ENCODE data around the gene EXOC4. TPM values are rescaled to one million over a fixed set of nuclear protein-coding genes. Genes with fewer than 3 reads are reported as not detected.

Gene EXOC4
- polyA plus RNA-seq, 2 donors = 11.1 to 19.0 TPM

DNA sequence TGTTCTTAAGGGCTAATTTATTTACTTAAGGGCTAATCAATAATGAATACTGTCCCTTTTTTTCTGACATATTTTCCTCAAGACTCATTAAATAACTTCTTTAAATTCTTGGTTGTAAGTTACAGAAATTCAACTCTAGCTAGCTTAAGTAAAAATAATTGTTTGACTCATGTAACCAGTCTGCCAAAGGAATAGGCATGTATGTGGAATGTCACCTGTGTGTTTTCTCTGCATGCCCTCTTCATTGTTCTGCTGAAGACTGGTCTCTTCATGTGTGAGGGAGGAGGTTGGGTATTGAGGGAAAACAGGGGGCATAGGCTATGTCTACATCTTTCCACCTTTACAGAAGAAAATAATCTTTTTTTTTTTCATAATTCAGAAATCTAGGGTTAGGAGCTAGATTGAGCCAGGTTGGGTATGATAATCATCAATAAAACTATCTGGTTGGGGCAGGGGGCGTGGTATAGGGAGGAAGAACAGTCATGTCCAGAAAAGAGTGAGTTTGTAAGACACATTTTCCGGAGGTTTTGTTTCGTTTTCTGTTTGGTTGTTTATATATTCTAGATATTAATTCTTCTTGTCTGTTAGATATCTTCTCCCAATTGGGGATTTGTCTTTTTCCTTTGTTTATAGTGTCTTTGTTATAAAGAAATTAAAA is 37.9 kb downstream of the EXOC4 start:
- H3K27me3 ChIP-seq (ENCODE audit: control insufficient read depth in 1 of 2, insufficient read depth in 2 of 2, low read length in 2 of 2) = no peaks in the 10 kb centered on the region
- WGBS, 2 donors = 79 to 82% methylated on average over 3 of the region's 3 CpGs
- H3K4me1 ChIP-seq (ENCODE audit: control insufficient read depth in 2 of 2, insufficient read depth in 2 of 2, low read length in 1 of 2) = no peaks in the 10 kb centered on the region
- no peaks in the 10 kb centered on the region for H3K9me3 ChIP-seq (ENCODE audit: control insufficient read depth in 2 of 2, insufficient read depth in 1 of 2, low read depth in 1 of 2, low read length in 1 of 2)
- no peak overlapping the region for H3K4me3 ChIP-seq (ENCODE audit: low read depth in 1 of 2, low read length in 2 of 2)
- no peak overlapping the region for H3K27ac ChIP-seq (ENCODE audit: low read depth in 2 of 2, low read length in 1 of 2)
- peaks cover 0 to 3% of the 10 kb centered on the region in 2 donors for H3K36me3 ChIP-seq (ENCODE audit: control insufficient read depth in 2 of 2, insufficient read depth in 2 of 2, low read length in 1 of 2)

DNA sequence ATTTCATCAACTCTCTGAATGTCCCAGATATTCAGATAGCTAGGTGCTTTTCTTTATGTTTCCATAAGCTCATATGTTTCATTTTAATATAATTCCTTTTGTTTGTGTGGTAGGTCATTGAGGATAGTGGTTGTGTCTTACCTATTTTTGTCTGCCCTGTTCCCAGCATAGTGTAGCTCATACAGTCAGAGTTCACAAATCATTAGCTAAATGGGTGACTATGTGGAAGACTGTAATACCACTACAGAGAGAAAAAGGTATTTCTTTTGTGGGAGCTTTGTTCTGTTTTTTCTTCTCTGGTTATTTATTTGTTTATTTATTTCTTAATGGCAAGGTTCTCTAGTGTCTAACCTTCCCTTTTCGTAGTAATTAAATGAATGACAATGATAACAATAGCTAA is 39.8 kb downstream of the EXOC4 start:
- H3K27ac ChIP-seq (ENCODE audit: low read depth in 2 of 2, low read length in 1 of 2) = no peak overlapping the region
- H3K27me3 ChIP-seq (ENCODE audit: control insufficient read depth in 1 of 2, insufficient read depth in 2 of 2, low read length in 2 of 2) = no peaks in the 10 kb centered on the region
- H3K9me3 ChIP-seq (ENCODE audit: control insufficient read depth in 2 of 2, insufficient read depth in 1 of 2, low read depth in 1 of 2, low read length in 1 of 2) = no peaks in the 10 kb centered on the region
- no peak overlapping the region for H3K4me3 ChIP-seq (ENCODE audit: low read depth in 1 of 2, low read length in 2 of 2)
- 97 to 98% methylated on average over 1 of the region's 1 CpG for WGBS, 2 donors
- peaks cover 0 to 3% of the 10 kb centered on the region in 2 donors for H3K36me3 ChIP-seq (ENCODE audit: control insufficient read depth in 2 of 2, insufficient read depth in 2 of 2, low read length in 1 of 2)
- H3K4me1 ChIP-seq (ENCODE audit: control insufficient read depth in 2 of 2, insufficient read depth in 2 of 2, low read length in 1 of 2) = no peaks in the 10 kb centered on the region

DNA sequence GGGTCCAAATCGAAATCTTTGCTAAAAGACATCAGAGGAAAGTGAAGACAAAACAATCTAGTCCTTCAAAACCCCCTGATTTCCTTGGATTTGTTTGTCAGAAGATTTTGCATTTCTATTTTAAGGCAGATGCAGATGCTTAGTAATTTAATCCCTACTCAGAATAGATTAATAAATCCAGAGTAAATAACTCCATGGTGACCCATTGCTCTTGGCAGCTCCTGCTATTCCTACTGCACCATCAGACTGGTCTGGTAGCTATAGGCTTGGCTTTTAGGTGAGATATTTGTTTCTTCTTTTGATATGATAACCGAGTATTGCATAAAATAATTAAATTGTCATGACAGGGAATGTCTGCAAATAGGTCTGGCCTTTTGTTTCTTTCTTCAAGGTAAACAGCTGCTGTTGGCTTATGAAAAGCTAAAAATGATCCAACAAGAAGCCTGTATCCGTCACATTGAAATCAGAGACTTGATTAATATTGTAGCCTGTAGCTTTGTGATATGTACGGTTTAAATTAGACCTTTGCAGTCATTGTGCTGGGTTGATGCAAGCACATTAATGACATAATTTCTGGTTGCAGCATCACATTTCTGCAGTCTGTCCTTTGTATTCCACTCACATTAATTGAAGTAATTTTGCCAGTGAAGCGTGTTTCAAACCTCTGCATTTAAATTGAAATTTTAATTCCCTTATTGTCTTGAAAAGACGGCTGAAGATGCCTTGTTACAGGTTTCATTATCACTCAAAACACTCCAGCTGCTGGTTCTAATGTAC is 40.7 kb downstream of the EXOC4 start:
- Histone ChIP-seq H3K4me1 (ENCODE audit: control insufficient read depth in 2 of 2, insufficient read depth in 2 of 2, low read length in 1 of 2) (no peaks in the 10 kb centered on the region), H3K27ac (ENCODE audit: low read depth in 2 of 2, low read length in 1 of 2) (no peak overlapping the region), H3K27me3 (ENCODE audit: control insufficient read depth in 1 of 2, insufficient read depth in 2 of 2, low read length in 2 of 2) (no peaks in the 10 kb centered on the region), H3K4me3 (ENCODE audit: low read depth in 1 of 2, low read length in 2 of 2) (no peak overlapping the region), H3K9me3 (ENCODE audit: control insufficient read depth in 2 of 2, insufficient read depth in 1 of 2, low read depth in 1 of 2, low read length in 1 of 2) (no peaks in the 10 kb centered on the region), H3K36me3 (ENCODE audit: control insufficient read depth in 2 of 2, insufficient read depth in 2 of 2, low read length in 1 of 2) (peaks cover 0 to 3% of the 10 kb centered on the region in 2 donors)
- WGBS, 2 donors = 68 to 77% methylated on average over 6 of the region's 6 CpGs

DNA sequence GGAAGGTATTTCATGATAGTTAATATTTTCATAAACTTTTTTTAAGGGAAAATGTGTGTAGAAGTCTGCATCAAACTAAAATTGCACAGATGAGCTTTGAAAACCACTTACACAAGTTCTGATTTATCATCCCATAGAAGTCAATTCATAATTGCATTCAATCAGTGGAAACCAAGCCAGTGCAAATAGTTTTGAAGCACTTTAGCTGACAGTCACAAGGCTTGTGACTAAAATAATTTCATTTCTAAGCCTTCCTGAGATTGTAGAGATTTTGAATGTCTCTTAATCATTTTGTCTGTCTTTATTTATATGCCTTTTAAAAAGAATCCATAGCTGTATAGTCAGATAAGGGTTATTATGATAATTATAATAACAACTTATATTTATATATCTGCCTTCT is 41.4 kb downstream of the EXOC4 start:
- Histone ChIP-seq H3K4me3 (ENCODE audit: low read depth in 1 of 2, low read length in 2 of 2) (no peak overlapping the region), H3K27me3 (ENCODE audit: control insufficient read depth in 1 of 2, insufficient read depth in 2 of 2, low read length in 2 of 2) (no peaks in the 10 kb centered on the region), H3K4me1 (ENCODE audit: control insufficient read depth in 2 of 2, insufficient read depth in 2 of 2, low read length in 1 of 2) (no peaks in the 10 kb centered on the region), H3K36me3 (ENCODE audit: control insufficient read depth in 2 of 2, insufficient read depth in 2 of 2, low read length in 1 of 2) (no peaks in the 10 kb centered on the region), H3K9me3 (ENCODE audit: control insufficient read depth in 2 of 2, insufficient read depth in 1 of 2, low read depth in 1 of 2, low read length in 1 of 2) (no peaks in the 10 kb centered on the region), H3K27ac (ENCODE audit: low read depth in 2 of 2, low read length in 1 of 2) (no peak overlapping the region)

DNA sequence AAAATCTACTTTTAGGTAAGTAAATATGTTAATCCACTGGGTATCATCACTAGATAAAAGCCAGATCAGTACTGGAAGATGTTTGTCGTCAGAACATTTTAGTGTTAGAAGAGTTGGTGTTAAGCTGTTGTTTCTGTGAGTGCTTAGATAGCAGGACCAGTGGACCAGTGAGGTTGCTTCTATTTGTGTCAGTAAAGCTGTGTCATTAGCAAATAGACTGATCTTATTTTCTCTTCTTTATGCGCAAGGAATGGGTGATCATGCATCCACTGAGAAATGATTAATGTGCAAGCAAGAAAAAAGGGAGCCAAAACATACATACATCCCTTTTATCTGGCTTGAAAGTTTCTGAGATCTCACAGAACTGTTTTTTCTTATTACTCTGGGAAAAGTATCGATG is 42.6 kb downstream of the EXOC4 start:
- no peaks in the 10 kb centered on the region for H3K9me3 ChIP-seq (ENCODE audit: control insufficient read depth in 2 of 2, insufficient read depth in 1 of 2, low read depth in 1 of 2, low read length in 1 of 2)
- no peaks in the 10 kb centered on the region for H3K36me3 ChIP-seq (ENCODE audit: control insufficient read depth in 2 of 2, insufficient read depth in 2 of 2, low read length in 1 of 2)
- WGBS, 2 donors = 80 to 89% methylated on average over 3 of the region's 3 CpGs
- no peak overlapping the region for H3K27ac ChIP-seq (ENCODE audit: low read depth in 2 of 2, low read length in 1 of 2)
- no peaks in the 10 kb centered on the region for H3K27me3 ChIP-seq (ENCODE audit: control insufficient read depth in 1 of 2, insufficient read depth in 2 of 2, low read length in 2 of 2)
- H3K4me3 ChIP-seq (ENCODE audit: low read depth in 1 of 2, low read length in 2 of 2) = no peak overlapping the region
- no peaks in the 10 kb centered on the region for H3K4me1 ChIP-seq (ENCODE audit: control insufficient read depth in 2 of 2, insufficient read depth in 2 of 2, low read length in 1 of 2)

DNA sequence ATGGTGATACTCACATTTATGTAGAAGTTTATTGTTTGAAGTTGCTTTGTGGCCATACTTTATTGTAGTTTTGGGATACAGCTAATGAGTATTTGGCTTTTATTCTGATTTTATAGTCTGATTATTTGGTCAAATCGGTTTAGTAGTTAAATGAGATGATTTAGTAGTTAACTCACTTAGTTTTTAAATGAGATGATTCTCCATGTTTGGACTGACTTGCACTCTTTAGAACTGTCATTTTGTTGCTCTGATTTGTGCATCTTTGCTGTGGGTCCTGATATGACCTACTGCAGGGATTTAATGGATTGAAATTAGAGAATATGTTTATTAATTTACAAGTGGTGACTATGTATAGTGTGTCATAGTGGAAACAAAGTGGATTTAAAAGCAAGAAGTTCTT is 44.2 kb downstream of the EXOC4 start:
- Histone ChIP-seq H3K36me3 (ENCODE audit: control insufficient read depth in 2 of 2, insufficient read depth in 2 of 2, low read length in 1 of 2) (no peaks in the 10 kb centered on the region), H3K9me3 (ENCODE audit: control insufficient read depth in 2 of 2, insufficient read depth in 1 of 2, low read depth in 1 of 2, low read length in 1 of 2) (no peaks in the 10 kb centered on the region), H3K27me3 (ENCODE audit: control insufficient read depth in 1 of 2, insufficient read depth in 2 of 2, low read length in 2 of 2) (no peaks in the 10 kb centered on the region), H3K27ac (ENCODE audit: low read depth in 2 of 2, low read length in 1 of 2) (no peak overlapping the region), H3K4me1 (ENCODE audit: control insufficient read depth in 2 of 2, insufficient read depth in 2 of 2, low read length in 1 of 2) (peaks cover 0 to 2% of the 10 kb centered on the region in 2 donors), H3K4me3 (ENCODE audit: low read depth in 1 of 2, low read length in 2 of 2) (no peak overlapping the region)
- 94 to 97% methylated on average over 1 of the region's 1 CpG for WGBS, 2 donors

DNA sequence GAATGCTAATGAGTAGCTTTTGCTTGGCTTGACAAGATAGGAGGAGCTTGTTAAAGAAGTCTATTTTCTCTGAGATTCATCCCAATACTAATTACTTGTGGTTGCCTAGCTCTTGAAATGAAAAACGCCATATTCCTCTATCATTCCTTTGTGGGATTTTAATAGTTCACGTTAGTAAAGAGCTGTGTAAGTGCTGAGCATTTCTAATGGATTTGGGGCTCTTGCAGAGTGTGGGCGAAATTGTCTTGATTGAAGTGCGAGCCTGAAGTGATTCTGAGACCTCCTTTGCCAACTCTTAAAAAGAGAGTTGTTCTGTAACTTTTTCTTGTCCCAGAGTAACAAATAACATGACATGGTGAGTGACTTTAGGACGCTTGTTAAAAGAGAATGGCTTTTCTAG is 45.2 kb downstream of the EXOC4 start:
- Histone ChIP-seq H3K9me3 (ENCODE audit: control insufficient read depth in 2 of 2, insufficient read depth in 1 of 2, low read depth in 1 of 2, low read length in 1 of 2) (no peaks in the 10 kb centered on the region), H3K4me3 (ENCODE audit: low read depth in 1 of 2, low read length in 2 of 2) (no peak overlapping the region), H3K27ac (ENCODE audit: low read depth in 2 of 2, low read length in 1 of 2) (no peak overlapping the region), H3K4me1 (ENCODE audit: control insufficient read depth in 2 of 2, insufficient read depth in 2 of 2, low read length in 1 of 2) (peaks cover 0 to 2% of the 10 kb centered on the region in 2 donors), H3K36me3 (ENCODE audit: control insufficient read depth in 2 of 2, insufficient read depth in 2 of 2, low read length in 1 of 2) (no peaks in the 10 kb centered on the region), H3K27me3 (ENCODE audit: control insufficient read depth in 1 of 2, insufficient read depth in 2 of 2, low read length in 2 of 2) (no peaks in the 10 kb centered on the region)
- 96 to 97% methylated on average over 5 of the region's 5 CpGs for WGBS, 2 donors

DNA sequence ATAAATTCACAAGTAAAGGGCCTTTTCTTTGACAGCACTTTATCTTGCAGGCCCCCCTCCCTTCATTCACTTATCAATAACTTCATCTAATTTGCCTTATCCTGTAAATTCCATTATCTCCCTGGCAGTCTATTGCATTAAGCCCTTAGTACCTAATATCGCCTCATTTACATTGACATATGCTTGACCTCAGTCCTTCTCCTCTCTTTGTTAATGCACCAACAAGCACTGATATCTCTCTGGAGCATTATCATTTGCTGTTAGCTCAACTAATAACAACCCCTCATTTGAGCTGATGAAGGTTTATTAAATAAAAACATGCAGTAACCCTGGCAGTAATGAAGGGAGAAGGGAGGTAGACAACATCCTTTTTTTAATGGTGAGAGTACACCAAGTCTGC is 46.8 kb downstream of the EXOC4 start:
- H3K4me3 ChIP-seq (ENCODE audit: low read depth in 1 of 2, low read length in 2 of 2) = no peak overlapping the region
- no peaks in the 10 kb centered on the region for H3K9me3 ChIP-seq (ENCODE audit: control insufficient read depth in 2 of 2, insufficient read depth in 1 of 2, low read depth in 1 of 2, low read length in 1 of 2)
- H3K36me3 ChIP-seq (ENCODE audit: control insufficient read depth in 2 of 2, insufficient read depth in 2 of 2, low read length in 1 of 2) = no peaks in the 10 kb centered on the region
- 90 to 97% methylated on average over 1 of the region's 1 CpG for WGBS, 2 donors
- no peaks in the 10 kb centered on the region for H3K27me3 ChIP-seq (ENCODE audit: control insufficient read depth in 1 of 2, insufficient read depth in 2 of 2, low read length in 2 of 2)
- H3K4me1 ChIP-seq (ENCODE audit: control insufficient read depth in 2 of 2, insufficient read depth in 2 of 2, low read length in 1 of 2) = peaks cover 0 to 2% of the 10 kb centered on the region in 2 donors
- H3K27ac ChIP-seq (ENCODE audit: low read depth in 2 of 2, low read length in 1 of 2) = no peak overlapping the region

DNA sequence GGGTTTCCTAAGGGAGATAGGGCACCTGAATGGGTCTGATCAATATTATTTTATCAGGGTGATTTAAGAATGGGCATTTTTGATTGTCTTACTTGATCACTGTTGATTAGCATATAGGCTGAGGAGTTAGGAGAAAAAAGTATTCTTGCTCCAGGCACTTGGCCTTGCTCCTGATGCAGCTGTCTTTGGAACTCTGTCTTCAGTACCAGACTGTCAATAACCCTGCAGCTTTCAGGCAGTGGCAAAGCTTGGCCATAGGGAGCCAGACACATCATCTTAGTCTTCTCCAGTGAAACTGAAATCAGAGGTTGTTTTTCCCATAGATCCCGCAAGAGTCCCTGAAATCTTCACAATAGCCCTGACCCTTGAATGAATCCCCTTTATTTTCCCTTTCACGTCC is 47.2 kb downstream of the EXOC4 start:
- WGBS, 2 donors = 97 to 100% methylated on average over 2 of the region's 2 CpGs
- H3K27ac ChIP-seq (ENCODE audit: low read depth in 2 of 2, low read length in 1 of 2) = no peak overlapping the region
- no peaks in the 10 kb centered on the region for H3K27me3 ChIP-seq (ENCODE audit: control insufficient read depth in 1 of 2, insufficient read depth in 2 of 2, low read length in 2 of 2)
- peaks cover 0 to 2% of the 10 kb centered on the region in 2 donors for H3K4me1 ChIP-seq (ENCODE audit: control insufficient read depth in 2 of 2, insufficient read depth in 2 of 2, low read length in 1 of 2)
- H3K36me3 ChIP-seq (ENCODE audit: control insufficient read depth in 2 of 2, insufficient read depth in 2 of 2, low read length in 1 of 2) = no peaks in the 10 kb centered on the region
- H3K4me3 ChIP-seq (ENCODE audit: low read depth in 1 of 2, low read length in 2 of 2) = no peak overlapping the region
- no peaks in the 10 kb centered on the region for H3K9me3 ChIP-seq (ENCODE audit: control insufficient read depth in 2 of 2, insufficient read depth in 1 of 2, low read depth in 1 of 2, low read length in 1 of 2)

DNA sequence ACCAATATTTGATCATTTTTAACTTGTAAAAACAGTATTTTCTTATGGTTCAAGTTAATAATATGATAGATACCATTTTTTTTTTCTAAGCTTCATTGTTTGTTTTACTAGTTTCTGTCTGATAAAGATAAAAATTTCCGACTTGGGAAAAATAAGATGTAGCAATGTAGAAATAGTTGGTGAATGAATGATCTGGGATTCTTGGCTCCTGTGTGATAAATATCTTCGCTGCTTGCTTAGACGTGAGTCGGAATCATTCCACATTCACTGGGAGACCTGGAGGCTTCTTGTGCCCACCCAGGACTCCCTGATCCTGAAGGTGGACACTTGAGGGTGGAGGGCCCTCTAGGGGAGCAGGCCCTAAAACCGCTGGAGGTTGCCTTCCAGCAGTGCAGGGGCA is 47.9 kb downstream of the EXOC4 start:
- Histone ChIP-seq H3K27ac (ENCODE audit: low read depth in 2 of 2, low read length in 1 of 2) (no peak overlapping the region), H3K36me3 (ENCODE audit: control insufficient read depth in 2 of 2, insufficient read depth in 2 of 2, low read length in 1 of 2) (no peaks in the 10 kb centered on the region), H3K4me3 (ENCODE audit: low read depth in 1 of 2, low read length in 2 of 2) (no peak overlapping the region), H3K9me3 (ENCODE audit: control insufficient read depth in 2 of 2, insufficient read depth in 1 of 2, low read depth in 1 of 2, low read length in 1 of 2) (no peaks in the 10 kb centered on the region), H3K27me3 (ENCODE audit: control insufficient read depth in 1 of 2, insufficient read depth in 2 of 2, low read length in 2 of 2) (no peaks in the 10 kb centered on the region), H3K4me1 (ENCODE audit: control insufficient read depth in 2 of 2, insufficient read depth in 2 of 2, low read length in 1 of 2) (peaks cover 0 to 2% of the 10 kb centered on the region in 2 donors)
- WGBS, 2 donors = 66 to 87% methylated on average over 5 of the region's 5 CpGs
